Mesenchymal stem cell (in vitro differentiated cells and primary cell): ENCODE measurements around the gene OR13C3.

Source experiments
- DNase-seq: peaks from one replicate; pipeline ENCODE4 v3.0.0-alpha.2; 2013
- H2AFZ ChIP-seq: one replicate; pipeline ENCODE4 v1.6.1; 2013; ENCODE audit warnings: low read depth, mild to moderate bottlenecking, control low read depth, inconsistent platforms, low read length, moderate library complexity
- H2AK5ac ChIP-seq: 2 replicates; pipeline ENCODE4 v1.6.1; 2013; ENCODE audit warnings: low read length, moderate library complexity, mild to moderate bottlenecking, inconsistent platforms; ENCODE audit not compliant: severe bottlenecking
- H2BK120ac ChIP-seq: one replicate; pipeline ENCODE4 v1.6.1; 2013; ENCODE audit warnings: low read depth, mild to moderate bottlenecking, inconsistent platforms, low read length, moderate library complexity
- H2BK12ac ChIP-seq, 2 experiments: one replicate each; pipeline ENCODE4 v1.6.1; 2013; ENCODE audit warnings: inconsistent platforms in 2 of 2, low read length in 2 of 2, mild to moderate bottlenecking in 2 of 2, moderate library complexity in 2 of 2, control low read depth in 1 of 2
- H2BK15ac ChIP-seq: one replicate; pipeline ENCODE4 v1.6.1; 2013; ENCODE audit warnings: mild to moderate bottlenecking, low read depth, inconsistent platforms; ENCODE audit not compliant: poor library complexity, severe bottlenecking
- H2BK5ac ChIP-seq: 2 replicates; pipeline ENCODE4 v1.6.1; 2013; ENCODE audit warnings: low read depth, mild to moderate bottlenecking, low read length, control low read depth, inconsistent platforms; ENCODE audit not compliant: poor library complexity, severe bottlenecking
- H3K14ac ChIP-seq, 2 experiments: one replicate each; pipeline ENCODE4 v1.6.1; 2013; ENCODE audit warnings: inconsistent platforms in 2 of 2, low read length in 2 of 2, control low read depth in 1 of 2, mild to moderate bottlenecking in 1 of 2, moderate library complexity in 1 of 2
- H3K18ac ChIP-seq, 2 experiments: one replicate each; pipeline ENCODE4 v1.6.1; 2013; ENCODE audit warnings: inconsistent platforms in 2 of 2, low read length in 2 of 2, control low read depth in 1 of 2, low read depth in 1 of 2, mild to moderate bottlenecking in 1 of 2
- H3K23ac ChIP-seq, 2 experiments: one replicate each; pipeline ENCODE4 v1.6.1; 2013; ENCODE audit warnings: inconsistent platforms in 2 of 2, low read length in 2 of 2, mild to moderate bottlenecking in 2 of 2, moderate library complexity in 2 of 2, control low read depth in 1 of 2
- H3K27ac ChIP-seq: 2 replicates; pipeline ENCODE4 v1.5.1; 2013; ENCODE audit warnings: mild to moderate bottlenecking, moderate library complexity, low read length, control low read depth, inconsistent platforms; ENCODE audit not compliant: poor library complexity, severe bottlenecking
- H3K27me3 ChIP-seq, 2 experiments: 2 replicates each; pipeline versions ENCODE4 v1.6.1 to v1.7.0; 2013; ENCODE audit warnings: low read length in 2 of 2, mild to moderate bottlenecking in 2 of 2, moderate library complexity in 2 of 2, control low read depth in 1 of 2, inconsistent platforms in 1 of 2; ENCODE audit not compliant: control insufficient read depth in 1 of 2, insufficient read depth in 1 of 2
- H3K36me3 ChIP-seq, 2 experiments: 2 replicates each; pipeline versions ENCODE4 v1.6.1 to v1.7.0; 2013; ENCODE audit warnings: low read length in 2 of 2, control low read depth in 1 of 2, inconsistent platforms in 1 of 2, low read depth in 1 of 2, mild to moderate bottlenecking in 1 of 2; ENCODE audit not compliant: insufficient read depth in 2 of 2, control insufficient read depth in 1 of 2
- H3K4ac ChIP-seq, 2 experiments: one replicate each; pipeline ENCODE4 v1.6.1; 2013; ENCODE audit warnings: inconsistent platforms in 2 of 2, low read length in 2 of 2, mild to moderate bottlenecking in 2 of 2, moderate library complexity in 2 of 2, control low read depth in 1 of 2, low read depth in 1 of 2
- H3K4me1 ChIP-seq: 2 replicates; pipeline ENCODE4 v1.6.1; 2013; ENCODE audit warnings: low read depth, low read length, control low read depth; ENCODE audit not compliant: control insufficient read depth, insufficient read depth
- H3K4me2 ChIP-seq: 2 replicates; pipeline ENCODE4 v1.6.1; 2013; ENCODE audit warnings: low read length, mild to moderate bottlenecking, inconsistent platforms; ENCODE audit not compliant: poor library complexity, severe bottlenecking
- H3K4me3 ChIP-seq, 2 experiments: 2 replicates each; pipeline versions ENCODE4 v1.5.1 to v1.7.0; 2013; ENCODE audit warnings: low read length in 2 of 2, mild to moderate bottlenecking in 2 of 2, control low read depth in 1 of 2, low read depth in 1 of 2; ENCODE audit not compliant: insufficient read depth in 1 of 2
- H3K79me1 ChIP-seq: replicated peaks from 2 replicates; pipeline ENCODE4 v1.6.1; 2013; ENCODE audit warnings: mild to moderate bottlenecking, control low read depth, low read length, inconsistent platforms; ENCODE audit not compliant: poor library complexity, severe bottlenecking
- H3K9ac ChIP-seq: 2 replicates; pipeline ENCODE4 v1.7.0; 2013; ENCODE audit warnings: mild to moderate bottlenecking, low read length, moderate library complexity
- H3K9me3 ChIP-seq: 2 replicates; pipeline ENCODE4 v1.7.0; 2013; ENCODE audit warnings: mild to moderate bottlenecking, low read length; ENCODE audit not compliant: control insufficient read depth
- H4K8ac ChIP-seq: one replicate; pipeline ENCODE4 v1.6.1; 2013; ENCODE audit warnings: inconsistent platforms, mild to moderate bottlenecking, low read length, moderate library complexity
- H4K91ac ChIP-seq: one replicate; pipeline ENCODE4 v1.6.1; 2013; ENCODE audit warnings: mild to moderate bottlenecking, low read length, inconsistent platforms
- WGBS: methylation state at CpG from one replicate; pipeline ENCODE4 v1.1.7; 2013; ENCODE audit warnings: mixed read lengths; 5-methylcytosine and 5-hydroxymethylcytosine counted together

OR13C3 gene

GRCh38 chr9:104572612-104573011 is 36.0 kb upstream of the OR13C3 start:
- Histone ChIP-seq H2AFZ (no peak overlapping the region), H2BK15ac (no peak overlapping the region), H3K9ac (no peak overlapping the region), H4K91ac (no peak overlapping the region), H3K27ac (no peak overlapping the region), H2AK5ac (no peak overlapping the region), H2BK120ac (no peak overlapping the region), H3K4me1 (no peaks in the 10 kb centered on the region), H3K4ac (no peak overlapping the region), H3K4me2 (no peak overlapping the region), H2BK5ac (no peak overlapping the region), H4K8ac (no peak overlapping the region), H2BK12ac (no peak overlapping the region), H3K4me3 (no peak overlapping the region), H3K14ac (no peak overlapping the region), H3K36me3 (no peaks in the 10 kb centered on the region), H3K18ac (no peak overlapping the region), H3K79me1 (no peaks in the 10 kb centered on the region), H3K27me3 (no peaks in the 10 kb centered on the region), H3K9me3 (peaks cover 39% of the 10 kb centered on the region), H3K23ac (no peak overlapping the region)
- no CpG with 5 or more reads among the region's 1 CpG for WGBS
- DNase-seq = no peak

GRCh38 chr9:104568868-104569267 is 32.2 kb upstream of the OR13C3 start, which contains the start of gene OR13C8:
TSS of gene OR13C8 (plus strand) at chr9:104569168. CDS start at chr9:104569168, 0 bp downstream.
- Histone ChIP-seq H3K18ac (no peak within 1 kb of the TSS), H3K27ac (no peak within 1 kb of the TSS), H2BK5ac (no peak within 1 kb of the TSS), H2AK5ac (no peak within 1 kb of the TSS), H3K9me3 (peaks cover 35% of the 10 kb centered on the region), H3K4me2 (no peak within 1 kb of the TSS), H4K91ac (no peak within 1 kb of the TSS), H2AFZ (no peak within 1 kb of the TSS), H3K23ac (no peak within 1 kb of the TSS), H3K27me3 (no peaks in the 10 kb centered on the region), H4K8ac (no peak within 1 kb of the TSS), H2BK12ac (no peak within 1 kb of the TSS), H3K4me3 (no peak within 1 kb of the TSS), H2BK15ac (no peak within 1 kb of the TSS), H3K79me1 (no peaks in the 10 kb centered on the region), H3K4ac (no peak within 1 kb of the TSS), H2BK120ac (no peak within 1 kb of the TSS), H3K9ac (no peak within 1 kb of the TSS), H3K14ac (no peak within 1 kb of the TSS), H3K4me1 (no peaks in the 10 kb centered on the region), H3K36me3 (no peaks in the 10 kb centered on the region)
- DNase-seq = no peak
- WGBS = 96% methylated on average over 4 of the region's 4 CpGs

GRCh38 chr9:104564358-104564757 is 27.7 kb upstream of the OR13C3 start:
- Histone ChIP-seq H3K9me3 (peaks cover 3% of the 10 kb centered on the region), H3K79me1 (no peaks in the 10 kb centered on the region), H3K14ac (no peak overlapping the region), H4K8ac (no peak overlapping the region), H3K4me3 (no peak overlapping the region), H2BK15ac (no peak overlapping the region), H3K4me1 (no peaks in the 10 kb centered on the region), H3K23ac (no peak overlapping the region), H3K9ac (no peak overlapping the region), H2BK120ac (no peak overlapping the region), H2BK5ac (no peak overlapping the region), H3K18ac (no peak overlapping the region), H2BK12ac (no peak overlapping the region), H2AK5ac (no peak overlapping the region), H3K27me3 (no peaks in the 10 kb centered on the region), H3K4ac (no peak overlapping the region), H3K4me2 (no peak overlapping the region), H4K91ac (no peak overlapping the region), H2AFZ (no peak overlapping the region), H3K27ac (no peak overlapping the region), H3K36me3 (no peaks in the 10 kb centered on the region)
- DNase-seq = no peak
- 15% methylated on average over 1 of the region's 1 CpG for WGBS

GRCh38 chr9:104556830-104557634 is 20.4 kb upstream of the OR13C3 start:
- H3K18ac ChIP-seq = no peak overlapping the region
- no peak overlapping the region for H3K4me2 ChIP-seq
- H3K27me3 ChIP-seq = no peaks in the 10 kb centered on the region
- H3K27ac ChIP-seq = no peak overlapping the region
- H3K23ac ChIP-seq = no peak overlapping the region
- H3K36me3 ChIP-seq = no peaks in the 10 kb centered on the region
- H3K4me3 ChIP-seq = no peak overlapping the region
- no peak overlapping the region for H3K4ac ChIP-seq
- no peak overlapping the region for H2BK15ac ChIP-seq
- DNase-seq = no peak
- H2AK5ac ChIP-seq = no peak overlapping the region
- H4K91ac ChIP-seq = no peak overlapping the region
- H2BK5ac ChIP-seq = no peak overlapping the region
- no peak overlapping the region for H3K9ac ChIP-seq
- no peak overlapping the region for H4K8ac ChIP-seq
- H2BK120ac ChIP-seq = no peak overlapping the region
- WGBS = 75% methylated on average over 7 of the region's 8 CpGs
- H2AFZ ChIP-seq = no peak overlapping the region
- H3K79me1 ChIP-seq = no peaks in the 10 kb centered on the region
- peaks cover 4% of the 10 kb centered on the region for H3K9me3 ChIP-seq
- no peak overlapping the region for H2BK12ac ChIP-seq
- no peak overlapping the region for H3K14ac ChIP-seq
- H3K4me1 ChIP-seq = no peaks in the 10 kb centered on the region
